Melanocyte of skin (primary cell): ENCODE measurements around the gene BIN1. TPM values are rescaled to one million over a fixed set of nuclear protein-coding genes. Genes with fewer than 3 reads are reported as not detected.

Source experiments
- small RNA-seq, 2 donors: library from RNA; depleted of rRNA; stranded (forward); fragments of <200 nt; gene quantifications; one replicate each; pipeline ENCODE3, GENCODE V24; 2012
- total RNA-seq, 2 donors: library from RNA; depleted of rRNA; stranded (reverse); fragments of >200 nt; gene quantifications; 2 replicates each; pipeline ENCODE4 v1.2.3, GENCODE V29; 2012

The BIN1 gene
- 10 to 100 TPM; 36.5 to 52.3 TPM for total RNA-seq

GRCh38 chr2:127106991-127107621, at the start of gene BIN1:
Gene BIN1, minus strand, starts transcription at chr2:127107154. Its CDS starts 211 bp downstream, at chr2:127106943.

Small RNA genes lying within 50 kb of the gene (small RNA-seq; reads per million reads assigned to genes)
- gene RNU7-182P: 0 reads per million in 2 donors

Other genes starting within 250 kb of the BIN1 start
- not detected for gene TEX51, start 208.3 kb downstream of the BIN1 start, total RNA-seq
- under 1 TPM in 1 of 2 donors, not detected in 1; 0.33 TPM for gene CYP27C1, start 113.1 kb upstream of the BIN1 start, total RNA-seq
- gene ERCC3, start 187.0 kb upstream of the BIN1 start, total RNA-seq: 10 to 100 TPM; 67.1 to 75.6 TPM